HG02970 (cell line): ENCODE data around the gene ACE.

ENCODE experiments used
- ATAC-seq: cut with Tn5 transposase; IDR thresholded peaks from one replicate; pipeline ENCODE4 v1.9.1; 2021; ENCODE audit warnings: mild to moderate bottlenecking, moderate library complexity, moderate number of reproducible peaks; ENCODE audit not compliant: unreplicated experiment, low FRiP score

ACE gene

GRCh38 chr17:63533433-63534077 lies 56.7 kb downstream of the ACE start:
- ATAC-seq: no peak

- no peak for ATAC-seq
Observed at GRCh38 chr17:63534078-63534570, 57.3 kb downstream of the ACE start.

- no peak for ATAC-seq
Observed at GRCh38 chr17:63534816-63535455, 58.1 kb downstream of the ACE start.

GRCh38 chr17:63535640-63536039 lies 58.8 kb downstream of the ACE start:
- no peak for ATAC-seq

GRCh38 chr17:63537001-63537400 lies 60.1 kb downstream of the ACE start:
- no peak for ATAC-seq

- ATAC-seq: no peak
Observed at GRCh38 chr17:63537991-63538692, 61.3 kb downstream of the ACE start.

- ATAC-seq: no peak
Observed at GRCh38 chr17:63538693-63539595, 62.1 kb downstream of the ACE start.

- ATAC-seq: no peak
Observed at GRCh38 chr17:63540590-63540989, 63.7 kb downstream of the ACE start.

- no peak for ATAC-seq
Observed at GRCh38 chr17:63542218-63542545, 65.3 kb downstream of the ACE start.

GRCh38 chr17:63542942-63543821 lies 66.3 kb downstream of the ACE start:
- ATAC-seq: no peak

- no peak for ATAC-seq
Observed at GRCh38 chr17:63543822-63544420, 67.1 kb downstream of the ACE start.

- ATAC-seq: no peak
Observed at GRCh38 chr17:63544467-63545301, 67.8 kb downstream of the ACE start.

GRCh38 chr17:63546308-63547082 lies 69.6 kb downstream of the ACE start:
- no peak for ATAC-seq

GRCh38 chr17:63547083-63547523 lies 70.2 kb downstream of the ACE start:
- no peak for ATAC-seq
